GM19239 (cell line): ENCODE measurements around the gene SLC9A7.

ENCODE experiments used
- DNase-seq: peaks from one replicate; pipeline ENCODE4 v3.0.0; 2011; ENCODE audit warnings: low spot score; ENCODE audit not compliant: insufficient read length
- FAIRE-seq: peaks from 2 replicates; lab custom pipeline; 2011; peaks lifted over from hg19 to GRCh38; lab: Jason Lieb, UNC

SLC9A7 gene

DNA sequence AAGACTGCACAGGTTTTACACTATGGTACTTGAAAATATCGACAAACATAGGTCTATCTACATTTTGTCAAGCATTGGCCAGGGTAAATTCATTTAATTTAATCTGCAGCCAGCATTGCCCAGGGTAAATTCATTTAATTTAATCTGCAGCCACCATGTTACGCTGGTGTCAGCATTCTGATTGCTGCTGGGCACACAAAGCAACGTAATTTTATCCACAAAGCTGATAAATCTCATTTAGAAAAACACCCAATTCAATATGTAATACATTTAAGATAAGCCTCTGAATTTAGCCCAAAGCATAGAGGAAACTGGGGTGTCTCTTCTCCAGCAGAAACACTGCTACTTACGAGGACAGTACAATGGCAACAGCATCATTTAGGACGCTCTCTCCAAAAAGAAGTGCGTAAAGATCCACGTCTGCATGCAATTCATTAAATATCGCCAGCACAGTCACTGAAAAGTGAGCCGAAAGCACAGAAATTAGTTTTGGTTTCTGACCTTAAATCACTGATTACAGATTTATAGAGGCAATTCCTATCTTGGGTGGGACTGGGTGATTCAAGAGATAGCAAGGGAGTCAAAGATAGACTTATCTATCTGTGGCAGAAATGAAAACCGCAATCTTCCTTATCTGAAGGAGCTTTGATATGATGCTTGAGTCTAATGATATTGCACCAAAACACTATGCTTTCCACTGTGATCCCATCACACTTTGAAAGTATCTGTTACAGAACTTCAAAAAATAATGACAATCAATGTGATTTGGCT is 96.5 kb downstream of the SLC9A7 start:
- DNase-seq, result no peak
- no peak for FAIRE-seq

DNA sequence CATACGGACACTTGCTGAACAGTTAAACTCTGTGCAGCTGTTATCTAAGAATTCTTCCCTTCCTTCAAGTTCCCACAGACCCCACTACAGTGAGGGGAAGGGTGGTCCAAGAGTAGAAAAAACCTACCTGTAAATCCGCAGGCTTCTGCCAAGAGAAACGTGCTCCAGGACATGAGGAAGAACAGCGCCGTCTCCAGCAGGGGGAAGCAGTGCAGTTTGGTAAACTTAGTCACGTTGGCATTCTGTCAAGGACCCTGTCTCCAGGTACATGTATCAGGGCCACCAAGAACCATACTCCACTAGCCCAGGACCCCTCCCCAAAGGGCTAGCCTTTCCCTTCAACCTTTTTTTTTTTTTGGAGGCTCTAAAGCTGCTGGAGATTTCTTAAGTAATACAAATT is 105.4 kb downstream of the SLC9A7 start:
- DNase-seq, result no peak
- FAIRE-seq, result no peak

- DNase-seq, result no peak
- FAIRE-seq, result peak; percentile 86
These were observed 109.3 kb downstream of the SLC9A7 start for GRCh38 chrX:46649421-46650260.

- DNase-seq (no peak), FAIRE-seq (no peak)
These were observed 110.3 kb downstream of the SLC9A7 start for GRCh38 chrX:46648660-46649059.

- FAIRE-seq (no peak), DNase-seq (no peak)
These were observed 111.7 kb downstream of the SLC9A7 start for GRCh38 chrX:46647251-46647650.

DNA sequence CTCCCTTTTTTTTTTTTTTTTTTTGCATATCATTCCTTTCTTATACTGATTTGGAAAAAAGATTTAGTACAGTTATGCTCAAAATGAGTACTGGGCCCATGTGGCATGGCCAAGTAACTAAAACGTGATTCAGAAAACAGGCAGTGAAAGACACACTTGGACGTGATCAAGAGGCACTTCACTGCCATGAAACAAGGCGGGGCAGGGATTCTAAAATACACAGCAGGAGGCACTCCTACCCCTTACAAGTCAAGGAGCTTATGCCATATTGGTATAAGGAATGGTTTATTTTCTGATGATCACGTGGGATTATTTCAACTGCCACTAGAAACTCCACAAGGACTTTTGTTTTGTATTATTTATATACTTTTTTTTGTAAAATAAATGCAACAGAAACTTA is 113.3 kb downstream of the SLC9A7 start:
- DNase-seq (no peak), FAIRE-seq (no peak)

GRCh38 chrX:46643636-46644035 is 115.3 kb downstream of the SLC9A7 start:
- no peak for FAIRE-seq
- DNase-seq, result no peak

DNA sequence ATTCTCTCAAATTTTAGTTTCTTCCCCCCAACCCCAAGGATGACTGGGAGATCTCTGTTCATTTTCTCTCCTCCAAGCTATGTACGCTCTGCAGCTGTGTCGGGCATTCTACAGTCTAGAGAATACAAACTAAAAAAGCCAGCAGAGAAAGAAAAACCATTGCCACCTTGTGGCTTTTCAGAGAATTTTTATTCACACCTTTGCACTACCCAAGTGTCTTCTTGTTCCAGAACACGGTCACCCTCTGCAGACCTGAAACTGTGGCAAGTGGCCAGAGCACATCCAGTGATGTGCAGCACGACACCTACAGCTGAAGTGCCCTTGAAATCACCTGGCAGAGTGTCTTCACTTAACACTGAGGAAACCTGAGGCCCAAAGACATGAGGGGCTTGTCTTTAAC is 116.8 kb downstream of the SLC9A7 start:
- DNase-seq (no peak), FAIRE-seq (peak; percentile 64)

GRCh38 chrX:46637938-46638337 is 121.0 kb downstream of the SLC9A7 start:
- FAIRE-seq, result peak; percentile 70

DNA sequence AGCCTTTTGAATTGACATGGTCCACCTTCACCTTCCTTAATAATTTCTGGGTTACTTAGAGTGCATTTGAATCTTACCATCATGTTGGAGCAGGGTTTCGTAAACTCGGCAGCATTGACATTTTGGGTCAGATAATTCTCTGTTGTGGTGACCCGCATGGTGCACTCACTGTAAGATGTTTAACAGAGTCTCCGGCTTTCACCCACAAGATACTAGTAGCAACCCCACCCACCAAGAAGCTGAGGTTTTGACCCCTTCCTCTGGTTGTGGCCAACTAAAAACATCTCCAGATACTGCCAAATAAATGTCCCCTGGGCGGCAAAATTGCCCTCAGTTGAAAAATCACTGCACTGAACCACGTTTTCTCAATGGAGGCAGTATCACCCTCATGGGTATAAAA is 122.7 kb downstream of the SLC9A7 start:
- DNase-seq, result no peak

More at GRCh38 chrX:46637938-46638337, 121.0 kb downstream of the SLC9A7 start:
- DNase-seq, result no peak

DNA sequence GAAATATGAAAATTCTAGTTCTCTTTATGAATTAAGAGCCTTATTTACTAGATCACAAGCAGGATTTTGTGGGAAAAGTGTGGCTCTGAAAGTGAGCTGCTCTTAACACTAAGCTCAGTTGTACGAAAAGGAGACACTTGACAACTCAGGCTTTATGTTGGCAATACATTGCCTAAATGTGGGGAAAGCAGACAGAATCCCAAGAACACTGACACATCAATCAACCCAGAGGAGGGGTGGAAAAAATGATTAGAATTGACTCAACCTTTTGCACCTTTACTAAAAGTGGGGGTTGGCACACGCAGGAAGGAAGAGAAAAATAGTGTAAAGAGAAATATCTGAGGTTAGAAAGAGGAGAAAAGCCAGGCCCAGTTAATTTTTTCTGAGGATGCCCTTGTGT is 123.7 kb downstream of the SLC9A7 start:
- peak; percentile 8 for FAIRE-seq

More for the DNA sequence above, 122.7 kb downstream of the SLC9A7 start:
- FAIRE-seq, result no peak

DNA sequence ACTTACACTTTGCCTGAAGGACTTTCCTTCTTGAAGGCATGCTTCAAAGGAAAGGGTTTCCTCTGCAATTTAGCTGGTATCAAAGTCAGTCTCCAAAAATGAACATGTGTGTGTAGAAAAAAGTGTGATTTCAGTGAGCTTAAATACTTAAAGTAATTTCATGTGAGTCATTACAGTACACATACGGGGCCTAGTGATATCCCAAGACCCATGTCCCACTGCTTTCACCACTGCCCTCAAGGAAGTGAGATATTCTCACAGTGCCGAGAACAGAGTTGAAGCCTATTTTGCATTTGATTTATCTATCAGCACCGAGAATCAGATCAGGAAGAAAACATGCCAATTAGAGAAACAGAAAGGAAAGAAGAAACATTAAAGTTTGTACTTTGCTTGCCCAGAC is 124.3 kb downstream of the SLC9A7 start:
- no peak for DNase-seq
- FAIRE-seq, result peak; percentile 79

More for the DNA sequence above, 123.7 kb downstream of the SLC9A7 start:
- no peak for DNase-seq

- FAIRE-seq, result no peak
These were observed 128.8 kb downstream of the SLC9A7 start for GRCh38 chrX:46630141-46630540.

GRCh38 chrX:46628460-46629371 is 130.2 kb downstream of the SLC9A7 start:
- peak; percentile 100 for FAIRE-seq
- peak; percentile 6 for DNase-seq

More at GRCh38 chrX:46630141-46630540, 128.8 kb downstream of the SLC9A7 start:
- DNase-seq, result no peak

DNA sequence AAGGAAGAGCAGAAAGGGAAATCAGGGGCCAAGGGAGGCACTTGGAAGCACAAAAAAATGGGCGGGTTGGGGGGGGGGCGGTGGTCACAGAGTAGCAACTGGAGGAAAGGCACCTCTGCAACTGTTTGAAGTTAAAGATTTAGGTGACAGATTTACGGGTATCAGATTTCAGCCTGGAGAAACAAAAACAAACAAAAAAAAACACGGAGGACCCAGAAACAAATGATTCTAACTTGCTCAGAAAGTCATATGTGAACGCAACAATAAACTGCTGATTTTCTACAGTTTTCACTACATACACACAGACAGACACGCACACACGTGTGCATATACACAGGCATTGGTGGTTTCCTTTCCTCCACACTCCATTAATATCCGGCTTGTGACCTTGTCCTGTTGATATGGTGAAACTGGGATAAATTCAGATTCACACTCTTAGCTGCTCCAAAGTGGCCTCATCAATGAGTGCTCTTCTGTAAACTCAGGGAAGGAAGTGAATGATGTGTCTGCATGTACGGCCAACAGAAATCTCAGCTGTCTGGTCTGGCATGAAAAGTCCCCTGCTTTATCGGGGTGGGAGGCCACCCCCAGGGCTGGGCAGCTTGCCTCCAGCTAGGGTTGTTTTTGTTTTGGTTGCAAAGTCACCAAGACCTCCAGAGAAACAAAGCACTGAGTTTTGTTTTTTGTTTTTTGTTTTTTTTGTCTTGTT is 131.1 kb downstream of the SLC9A7 start:
- no peak for FAIRE-seq
- no peak for DNase-seq

DNA sequence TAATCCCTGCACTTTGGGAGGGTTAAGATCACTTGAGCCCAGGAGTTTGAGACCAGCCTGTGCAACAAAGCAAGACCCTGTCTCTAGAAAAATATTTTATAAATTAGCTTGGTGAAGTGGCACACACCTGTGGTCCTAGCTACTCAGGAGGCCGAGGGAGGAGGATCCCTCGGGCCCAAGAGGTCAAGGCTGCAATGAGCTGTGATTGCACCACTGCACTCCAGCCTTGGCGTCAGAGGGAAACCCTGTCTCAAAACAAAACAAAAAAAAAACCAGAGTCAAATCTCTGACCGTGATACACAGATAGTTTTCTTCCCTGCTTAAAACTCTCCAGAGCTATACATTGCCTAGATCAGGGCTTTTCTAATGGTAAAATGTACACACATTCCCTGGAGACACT is 131.9 kb downstream of the SLC9A7 start:
- FAIRE-seq (peak; percentile 83), DNase-seq (no peak)

DNA sequence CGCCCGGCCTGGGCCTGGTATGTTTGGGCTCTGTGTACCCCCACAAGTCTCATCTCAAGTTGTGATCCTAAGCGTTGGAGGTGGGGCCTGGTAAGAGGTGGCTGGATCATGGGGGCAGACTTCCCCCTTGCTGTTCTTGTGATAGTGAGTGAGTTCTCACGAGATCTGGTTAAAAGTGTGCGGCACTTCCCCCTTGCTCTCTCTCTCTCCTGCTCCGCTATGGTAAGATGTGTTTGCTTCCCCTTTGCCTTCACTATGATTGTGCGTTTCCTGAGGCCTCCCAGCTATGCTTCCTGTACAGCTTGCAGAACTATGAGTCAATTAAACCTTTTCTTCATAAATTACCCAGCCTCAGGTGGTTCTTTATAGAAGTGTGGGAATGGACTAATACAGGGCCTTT is 132.4 kb downstream of the SLC9A7 start:
- no peak for DNase-seq
- FAIRE-seq, result peak; percentile 89

DNA sequence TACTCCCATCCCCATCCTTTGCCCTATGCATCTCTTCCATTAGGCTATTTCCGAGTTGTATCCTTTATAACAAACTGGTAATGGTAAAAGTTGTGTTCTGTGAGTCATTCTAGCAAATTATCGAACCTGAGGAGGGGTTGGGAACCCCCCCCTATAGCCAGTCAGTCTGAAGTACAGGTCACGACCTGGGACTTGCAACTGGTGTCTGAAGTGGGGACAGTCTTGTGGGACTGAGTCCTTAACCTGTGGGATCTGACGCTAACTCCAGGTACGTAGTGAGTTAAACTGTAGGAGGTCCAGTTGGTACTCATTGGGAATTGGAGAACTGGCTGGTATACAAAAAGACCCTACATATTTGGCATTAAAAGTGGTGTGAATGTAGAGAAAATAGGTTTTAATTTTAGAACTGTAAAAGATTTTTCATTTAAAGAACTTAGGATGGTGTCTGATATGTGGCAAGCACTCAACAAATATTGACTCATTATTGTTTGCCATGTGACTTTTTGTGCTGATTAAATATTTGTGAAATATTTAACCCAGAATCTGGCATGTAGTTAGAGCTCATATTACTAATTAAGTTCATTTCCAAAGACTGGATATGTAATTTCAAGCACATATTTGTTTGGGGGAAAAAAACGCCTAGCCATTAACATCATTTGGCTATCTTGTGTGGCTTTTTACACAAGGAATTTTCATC is 134.7 kb downstream of the SLC9A7 start:
- no peak for FAIRE-seq
- DNase-seq, result no peak

- DNase-seq, result no peak
- no peak for FAIRE-seq
These were observed 137.3 kb downstream of the SLC9A7 start for GRCh38 chrX:46621572-46621971.
